ENCODE results near the gene GALNT4. TPM values are rescaled to one million over a fixed set of nuclear protein-coding genes. Genes with fewer than 3 reads are reported as not detected.

The GALNT4 gene
- total RNA-seq, 2 donors from 2014 or later, result 34.9 TPM

DNA sequence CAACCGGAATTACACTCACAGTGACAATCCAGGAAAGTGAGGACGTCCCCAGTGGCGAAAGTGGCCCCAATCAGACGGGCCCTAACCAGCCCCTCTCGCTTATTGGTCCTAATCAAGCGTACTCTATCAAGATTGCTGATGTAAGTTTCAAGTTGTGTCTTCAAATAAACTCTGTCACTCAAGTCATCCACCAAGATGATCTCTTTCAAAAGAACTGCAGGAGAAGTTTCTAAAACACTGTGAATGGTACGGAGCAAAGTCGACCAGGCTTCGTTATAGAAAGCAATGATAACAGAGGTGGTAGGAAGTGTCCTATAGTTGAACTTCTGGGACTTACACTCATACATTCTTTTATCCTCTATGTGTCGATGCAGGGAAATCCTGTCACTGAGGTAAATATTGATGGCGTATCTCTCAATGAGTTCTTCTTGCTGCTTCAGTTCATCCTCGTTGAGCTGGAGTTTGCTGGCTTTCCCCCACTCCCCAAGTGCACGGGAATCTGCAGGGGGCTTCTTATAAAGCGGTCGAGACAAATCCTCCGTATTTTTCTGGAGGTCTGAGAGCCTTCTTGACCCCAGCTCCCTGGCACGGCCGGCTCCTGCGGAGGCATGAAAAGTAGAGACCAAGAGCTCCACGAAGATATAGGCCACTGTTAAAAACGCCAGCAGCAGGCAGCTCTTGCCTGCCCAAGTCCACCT lies 604 bp downstream of the GALNT4 start:
- peaks cover 36 to 54% of the 10 kb centered on the region in 2 donors for H3K4me1 Mint-ChIP-seq (ENCODE audit: low read depth in 2 of 2)
- no peak for DNase-seq (ENCODE audit: low spot score)
- no peak for ATAC-seq
- H3K36me3 Mint-ChIP-seq, result peaks cover 27% of the 10 kb centered on the region
- peak overlapping the region; percentile 78 to 85 for H3K27ac Mint-ChIP-seq
- peak overlapping the region; percentile 93 for H3K4me3 Mint-ChIP-seq
- H3K27me3 Mint-ChIP-seq, result no peaks in the 10 kb centered on the region
- H3K9me3 Mint-ChIP-seq, result no peaks in the 10 kb centered on the region

DNA sequence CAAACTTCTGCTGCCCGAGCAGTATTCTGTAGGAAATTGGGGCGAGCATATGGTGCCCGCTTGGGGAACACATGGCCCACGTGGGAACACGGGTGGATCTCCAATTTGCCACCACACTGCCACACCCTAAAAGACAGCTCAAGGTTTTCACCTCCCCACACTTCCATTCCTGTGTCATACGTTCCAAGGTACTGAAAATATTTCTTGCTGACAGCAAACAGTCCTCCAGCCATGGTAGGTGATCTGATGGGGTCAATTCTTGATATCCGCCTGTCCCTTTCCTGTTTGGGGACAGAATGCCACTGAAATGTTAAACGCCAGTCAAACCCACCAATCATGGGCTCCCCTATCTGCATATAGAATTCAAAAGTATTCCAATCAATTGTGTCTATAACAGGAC lies 1.2 kb downstream of the GALNT4 start:
- no peaks in the 10 kb centered on the region for H3K27me3 Mint-ChIP-seq
- ATAC-seq (no peak), DNase-seq (ENCODE audit: low spot score) (no peak)
- no peaks in the 10 kb centered on the region for H3K9me3 Mint-ChIP-seq
- peak overlapping the region; percentile 78 to 85 for H3K27ac Mint-ChIP-seq
- H3K4me3 Mint-ChIP-seq, result peak overlapping the region; percentile 93
- peaks cover 38 to 57% of the 10 kb centered on the region in 2 donors for H3K4me1 Mint-ChIP-seq (ENCODE audit: low read depth in 2 of 2)
- H3K36me3 Mint-ChIP-seq, result peaks cover 31% of the 10 kb centered on the region

DNA sequence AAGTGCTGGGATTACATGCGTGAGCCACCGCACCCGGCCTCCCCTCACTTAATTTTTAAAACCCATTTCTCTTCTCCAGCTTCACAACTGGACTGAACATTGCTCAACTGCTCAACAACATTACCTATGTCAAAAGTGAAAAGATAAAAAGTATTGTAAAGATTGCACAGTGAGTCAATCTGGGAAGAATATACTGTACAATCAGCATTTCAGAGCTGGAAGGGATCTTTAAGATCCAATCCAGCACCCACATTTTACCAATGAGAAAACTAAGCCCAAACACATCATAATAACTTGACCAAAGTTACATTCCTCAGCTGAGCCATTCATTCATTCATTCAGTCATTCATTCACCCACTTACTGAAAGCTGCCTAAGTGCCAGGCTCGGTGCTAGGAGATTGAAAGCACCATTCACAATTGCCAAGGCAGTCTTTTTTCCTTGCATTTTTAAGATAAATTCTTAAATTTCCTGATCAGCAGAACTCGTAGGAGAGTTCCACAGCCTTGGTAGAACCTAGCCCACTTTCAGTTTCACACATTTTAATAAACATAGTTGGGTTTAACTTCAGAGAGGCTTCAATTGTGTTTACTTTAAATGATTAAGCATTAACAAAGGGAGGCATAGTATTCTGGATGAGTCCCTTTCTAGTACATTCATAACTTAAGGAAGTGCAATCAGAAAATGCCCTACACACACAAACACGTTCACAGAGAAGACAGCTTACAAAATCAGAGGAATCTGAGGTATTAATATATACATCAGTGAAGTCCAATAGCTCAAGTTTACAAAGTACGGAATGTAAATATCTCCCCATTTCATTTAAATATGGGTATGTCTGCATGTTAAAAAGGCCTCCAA lies 3.0 kb downstream of the GALNT4 start:
- H3K9me3 Mint-ChIP-seq, result no peaks in the 10 kb centered on the region
- peaks cover 31% of the 10 kb centered on the region for H3K36me3 Mint-ChIP-seq
- ATAC-seq, result no peak
- no peaks in the 10 kb centered on the region for H3K27me3 Mint-ChIP-seq
- H3K4me1 Mint-ChIP-seq (ENCODE audit: low read depth in 2 of 2), result peaks cover 36 to 49% of the 10 kb centered on the region in 2 donors
- H3K27ac Mint-ChIP-seq, result peak overlapping the region; percentile 45 to 77
- DNase-seq (ENCODE audit: low spot score), result no peak
- H3K4me3 Mint-ChIP-seq, result peak overlapping the region; percentile 93

DNA sequence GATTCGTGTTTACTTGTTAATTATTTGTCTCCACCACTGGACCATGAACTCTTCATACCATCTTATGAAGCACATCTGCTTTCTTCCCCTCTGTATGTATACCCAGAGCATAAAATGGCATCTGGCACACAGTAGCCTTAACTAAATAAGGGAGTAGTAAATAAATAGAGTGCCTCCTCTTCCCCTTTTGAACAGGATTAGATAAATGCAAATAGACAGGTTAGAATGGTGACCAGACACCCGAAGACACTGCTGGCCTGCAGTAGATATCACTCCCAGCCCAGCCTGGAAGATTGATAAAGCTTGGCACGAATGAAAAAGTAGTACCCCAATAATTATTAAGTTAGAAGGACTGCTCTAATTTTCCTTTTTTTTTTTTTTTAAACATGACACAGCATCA lies 6.9 kb downstream of the GALNT4 start:
- no peaks in the 10 kb centered on the region for H3K9me3 Mint-ChIP-seq
- H3K4me3 Mint-ChIP-seq, result no peak overlapping the region
- ATAC-seq (no peak), DNase-seq (ENCODE audit: low spot score) (no peak)
- peaks cover 25 to 32% of the 10 kb centered on the region in 2 donors for H3K4me1 Mint-ChIP-seq (ENCODE audit: low read depth in 2 of 2)
- H3K36me3 Mint-ChIP-seq, result peaks cover 17% of the 10 kb centered on the region
- H3K27me3 Mint-ChIP-seq, result no peaks in the 10 kb centered on the region
- no peak overlapping the region for H3K27ac Mint-ChIP-seq

DNA sequence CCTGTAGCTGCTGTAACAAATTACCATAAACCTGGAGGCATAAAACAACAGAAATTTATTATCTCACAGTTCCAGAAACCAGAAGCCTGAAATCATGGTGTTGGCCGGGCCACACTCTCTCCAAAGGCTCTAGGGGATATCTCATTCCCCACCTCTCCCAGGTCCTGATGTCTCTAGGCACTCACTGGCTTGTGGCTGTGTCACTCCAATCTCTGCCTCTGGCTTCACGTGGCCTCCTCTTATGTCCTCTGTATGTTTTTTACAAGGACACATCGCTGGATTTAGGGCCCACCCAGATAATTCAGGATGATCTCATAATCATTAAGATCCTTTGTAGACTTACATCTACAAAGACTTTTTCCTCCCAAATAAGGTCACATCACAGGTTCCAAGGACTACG lies 8.0 kb downstream of the GALNT4 start:
- Mint-ChIP-seq H3K27ac (no peak overlapping the region), H3K9me3 (no peaks in the 10 kb centered on the region), H3K4me1 (ENCODE audit: low read depth in 2 of 2) (peaks cover 18 to 21% of the 10 kb centered on the region in 2 donors), H3K4me3 (no peak overlapping the region), H3K27me3 (no peaks in the 10 kb centered on the region), H3K36me3 (peaks cover 9% of the 10 kb centered on the region)
- ATAC-seq (no peak), DNase-seq (ENCODE audit: low spot score) (no peak)

DNA sequence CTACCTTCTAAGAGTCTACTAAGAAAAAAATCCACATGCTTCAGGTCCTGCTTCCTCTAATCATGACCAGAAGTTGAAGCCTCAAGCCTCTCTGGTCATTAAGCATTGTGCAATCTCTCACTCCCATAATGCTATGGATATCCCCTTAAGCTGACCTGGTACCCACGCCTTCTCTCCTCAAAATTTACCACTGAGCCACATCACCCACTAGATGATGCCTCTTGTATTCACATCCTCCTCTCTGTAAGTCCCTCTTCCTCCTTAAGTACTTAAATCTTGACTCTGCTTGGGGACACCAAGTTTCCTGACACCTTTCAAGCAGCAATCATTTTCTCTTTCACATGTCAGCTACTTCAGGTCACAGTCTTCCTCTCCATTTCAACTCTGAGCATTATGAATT lies 9.8 kb downstream of the GALNT4 start:
- ATAC-seq, result peak; percentile 91 to 93
- no peak overlapping the region for H3K27ac Mint-ChIP-seq
- H3K27me3 Mint-ChIP-seq, result no peaks in the 10 kb centered on the region
- H3K9me3 Mint-ChIP-seq, result no peaks in the 10 kb centered on the region
- H3K4me3 Mint-ChIP-seq, result no peak overlapping the region
- DNase-seq (ENCODE audit: low spot score), result peak; percentile 74
- peaks cover 4% of the 10 kb centered on the region for H3K36me3 Mint-ChIP-seq
- peaks cover 17 to 19% of the 10 kb centered on the region in 2 donors for H3K4me1 Mint-ChIP-seq (ENCODE audit: low read depth in 2 of 2)

DNA sequence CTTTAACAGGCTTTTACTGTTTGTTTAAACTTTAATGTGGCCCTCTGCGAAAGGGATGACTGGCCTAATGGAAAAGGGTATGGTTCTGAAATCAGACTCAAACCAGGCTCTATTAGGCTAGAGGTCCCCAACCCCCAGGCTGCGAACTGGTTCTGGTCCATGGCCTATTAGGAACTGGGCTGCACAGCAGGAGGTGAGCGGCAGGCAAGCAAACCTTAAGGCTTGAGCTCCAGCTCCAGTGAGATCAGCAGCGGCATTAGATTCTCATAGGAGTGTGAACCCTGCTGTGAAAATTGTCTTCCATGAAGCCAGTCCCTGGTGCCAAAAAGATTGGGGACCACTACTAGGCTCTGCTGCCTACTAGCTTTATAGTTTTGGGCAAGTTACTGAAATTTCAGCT lies 11.1 kb downstream of the GALNT4 start:
- Mint-ChIP-seq H3K27me3 (no peaks in the 10 kb centered on the region), H3K9me3 (no peaks in the 10 kb centered on the region), H3K4me1 (ENCODE audit: low read depth in 2 of 2) (peaks cover 13 to 14% of the 10 kb centered on the region in 2 donors), H3K4me3 (peak overlapping the region; percentile 15), H3K27ac (no peak overlapping the region), H3K36me3 (peaks cover under 1% of the 10 kb centered on the region)
- ATAC-seq (no peak), DNase-seq (ENCODE audit: low spot score) (no peak)

DNA sequence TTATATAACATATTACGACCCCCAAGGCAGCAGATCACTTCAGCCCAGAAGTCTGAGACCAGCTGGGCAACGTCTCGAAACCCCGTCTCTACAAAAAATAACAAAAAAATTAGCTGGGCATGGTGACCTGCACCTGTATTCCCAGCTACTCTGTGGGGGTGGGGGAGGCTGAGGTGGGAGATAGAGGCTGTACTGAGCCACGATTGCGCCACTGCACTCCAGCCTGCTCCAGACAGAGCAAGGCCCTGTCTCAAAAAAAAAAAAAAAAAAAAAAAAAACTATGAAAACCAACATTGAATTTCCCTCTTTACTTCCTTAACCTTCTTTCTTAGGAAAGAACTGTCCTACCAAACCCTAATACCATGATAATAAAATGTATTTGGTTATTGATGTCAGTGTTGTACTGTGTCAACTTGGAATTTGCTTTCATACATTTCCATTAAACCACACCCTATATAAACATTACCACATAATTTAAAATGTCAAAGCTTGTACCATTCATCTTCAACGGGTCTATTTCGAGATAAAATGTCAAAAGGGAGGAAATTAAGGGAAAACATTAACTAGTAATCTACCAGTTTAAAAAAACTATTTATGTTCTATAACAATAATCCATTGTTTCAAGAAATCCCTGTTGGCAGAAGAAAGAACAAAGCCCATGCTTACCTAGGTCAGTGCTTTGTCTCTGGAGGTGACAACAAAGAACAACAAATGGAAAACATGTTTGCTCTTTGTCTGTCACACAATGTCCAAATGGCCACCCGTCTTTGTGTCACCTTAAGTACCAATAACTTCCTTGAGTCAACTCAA lies 17.4 kb downstream of the GALNT4 start:
- Mint-ChIP-seq H3K36me3 (peaks cover 4% of the 10 kb centered on the region), H3K4me3 (no peak overlapping the region), H3K4me1 (ENCODE audit: low read depth in 2 of 2) (peaks cover 20 to 28% of the 10 kb centered on the region in 2 donors), H3K9me3 (no peaks in the 10 kb centered on the region), H3K27me3 (no peaks in the 10 kb centered on the region), H3K27ac (peak overlapping the region in 1 of 2 donors; percentile 11)
- DNase-seq (ENCODE audit: low spot score), result no peak
- ATAC-seq, result no peak

DNA sequence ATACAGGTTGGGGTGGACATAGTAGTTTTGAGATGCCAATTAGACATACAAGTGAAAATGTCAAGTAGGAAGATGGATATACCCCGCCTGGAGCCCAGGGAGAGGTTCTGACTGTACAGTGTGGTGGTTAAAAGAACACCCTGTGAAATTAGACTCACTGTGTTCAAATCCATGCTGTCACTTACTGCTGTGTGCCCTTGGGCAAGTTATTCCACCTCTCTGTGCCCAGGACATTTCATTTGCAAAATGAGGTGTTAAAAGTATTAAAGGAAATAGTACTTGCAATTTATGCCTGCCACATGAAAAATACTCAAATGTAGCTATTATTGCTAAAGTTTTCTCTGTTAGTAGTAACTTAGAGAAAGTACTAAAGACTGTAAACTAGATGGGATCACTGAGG lies 18.5 kb downstream of the GALNT4 start:
- Mint-ChIP-seq H3K27ac (peak overlapping the region in 1 of 2 donors; percentile 37), H3K36me3 (peaks cover 6% of the 10 kb centered on the region), H3K4me3 (no peak overlapping the region), H3K9me3 (no peaks in the 10 kb centered on the region), H3K4me1 (ENCODE audit: low read depth in 2 of 2) (peaks cover 25 to 28% of the 10 kb centered on the region in 2 donors), H3K27me3 (no peaks in the 10 kb centered on the region)
- no peak for ATAC-seq
- no peak for DNase-seq (ENCODE audit: low spot score)

DNA sequence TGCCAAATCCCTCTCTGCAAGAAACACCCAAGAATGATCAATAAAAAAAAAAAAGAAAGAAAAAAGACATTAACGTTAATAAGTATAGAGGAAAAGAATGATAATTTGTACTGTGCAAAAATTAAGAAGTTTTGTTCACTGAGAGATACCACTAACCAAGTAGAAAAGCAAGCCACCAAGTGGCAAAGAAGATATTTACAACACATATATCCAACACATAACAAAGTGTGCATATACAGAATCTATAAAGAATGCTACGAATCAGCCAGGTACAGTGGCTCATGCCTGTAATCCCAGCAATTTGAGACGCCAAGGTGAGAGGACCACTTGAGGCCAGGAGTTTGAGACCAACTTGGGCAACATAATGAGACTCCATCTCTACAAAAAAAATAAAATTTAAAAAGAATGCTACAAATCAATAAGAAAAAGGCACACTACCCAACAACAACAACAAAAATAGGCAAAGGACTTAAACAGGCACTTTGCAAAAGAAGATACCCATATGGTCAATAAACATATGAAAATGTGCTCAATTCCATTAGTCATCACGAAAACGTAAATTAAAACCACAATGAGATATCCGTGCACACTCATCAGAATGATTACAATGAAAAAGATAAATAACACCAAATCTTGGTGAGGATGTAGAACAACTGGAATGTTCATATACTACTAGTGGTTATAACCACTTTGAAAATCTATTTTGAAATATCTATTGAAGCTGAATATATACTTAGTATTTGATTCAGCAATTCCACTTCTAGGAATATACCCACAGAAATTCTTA lies 19.8 kb downstream of the GALNT4 start:
- peaks cover 22 to 24% of the 10 kb centered on the region in 2 donors for H3K4me1 Mint-ChIP-seq (ENCODE audit: low read depth in 2 of 2)
- DNase-seq (ENCODE audit: low spot score) (no peak), ATAC-seq (no peak)
- H3K9me3 Mint-ChIP-seq, result no peaks in the 10 kb centered on the region
- peak overlapping the region in 1 of 2 donors; percentile 37 for H3K27ac Mint-ChIP-seq
- H3K36me3 Mint-ChIP-seq, result peaks cover 8% of the 10 kb centered on the region
- no peak overlapping the region for H3K4me3 Mint-ChIP-seq
- H3K27me3 Mint-ChIP-seq, result no peaks in the 10 kb centered on the region

DNA sequence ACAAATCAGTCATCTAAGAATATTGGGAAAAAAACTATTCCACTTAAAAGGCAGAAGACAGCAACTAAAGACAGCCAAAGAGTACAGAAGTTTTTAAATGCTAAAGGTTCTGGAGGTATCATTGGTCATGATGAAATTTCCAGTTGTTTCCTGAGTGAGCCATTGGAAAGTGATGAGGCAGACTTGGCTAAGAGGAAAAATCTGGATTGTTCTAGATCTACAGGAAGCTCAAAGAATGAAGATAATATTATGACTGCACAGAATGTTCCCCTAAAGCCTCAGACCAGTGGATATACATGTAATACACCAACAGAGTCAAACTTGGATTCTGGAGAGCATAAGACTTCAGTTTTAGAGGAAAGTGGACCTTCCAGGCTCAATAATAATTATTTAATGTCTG lies 22.8 kb downstream of the GALNT4 start:
- H3K4me1 Mint-ChIP-seq (ENCODE audit: low read depth in 2 of 2), result peaks cover 24 to 29% of the 10 kb centered on the region in 2 donors
- H3K27me3 Mint-ChIP-seq, result no peaks in the 10 kb centered on the region
- H3K9me3 Mint-ChIP-seq, result no peaks in the 10 kb centered on the region
- peak overlapping the region in 1 of 2 donors; percentile 38 for H3K27ac Mint-ChIP-seq
- peaks cover 8% of the 10 kb centered on the region for H3K36me3 Mint-ChIP-seq
- DNase-seq (ENCODE audit: low spot score) (no peak), ATAC-seq (no peak)
- no peak overlapping the region for H3K4me3 Mint-ChIP-seq

DNA sequence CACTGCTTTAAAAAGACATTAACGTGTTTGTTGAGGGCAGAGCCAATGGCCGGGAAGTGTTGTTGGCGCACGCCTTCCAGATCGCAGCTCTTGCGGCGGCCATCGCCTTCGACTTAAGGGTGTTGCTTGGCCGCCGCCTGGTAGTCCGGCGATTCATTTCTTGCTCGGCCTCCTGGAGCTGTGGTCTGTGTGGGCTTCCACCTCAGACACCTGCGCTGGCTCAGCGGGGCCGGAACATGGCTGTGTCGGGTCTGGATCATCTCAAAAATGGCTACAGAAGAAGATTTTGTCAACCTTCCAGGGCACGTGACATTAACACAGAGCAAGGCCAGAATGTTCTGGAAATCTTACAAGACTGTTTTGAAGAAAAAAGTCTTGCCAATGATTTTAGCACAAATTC lies 24.7 kb downstream of the GALNT4 start:
- H3K4me1 Mint-ChIP-seq (ENCODE audit: low read depth in 2 of 2), result peaks cover 21 to 22% of the 10 kb centered on the region in 2 donors
- H3K36me3 Mint-ChIP-seq, result peaks cover 5% of the 10 kb centered on the region
- ATAC-seq (no peak), DNase-seq (ENCODE audit: low spot score) (no peak)
- H3K27ac Mint-ChIP-seq, result no peak overlapping the region
- H3K9me3 Mint-ChIP-seq, result no peaks in the 10 kb centered on the region
- no peaks in the 10 kb centered on the region for H3K27me3 Mint-ChIP-seq
- H3K4me3 Mint-ChIP-seq, result no peak overlapping the region

DNA sequence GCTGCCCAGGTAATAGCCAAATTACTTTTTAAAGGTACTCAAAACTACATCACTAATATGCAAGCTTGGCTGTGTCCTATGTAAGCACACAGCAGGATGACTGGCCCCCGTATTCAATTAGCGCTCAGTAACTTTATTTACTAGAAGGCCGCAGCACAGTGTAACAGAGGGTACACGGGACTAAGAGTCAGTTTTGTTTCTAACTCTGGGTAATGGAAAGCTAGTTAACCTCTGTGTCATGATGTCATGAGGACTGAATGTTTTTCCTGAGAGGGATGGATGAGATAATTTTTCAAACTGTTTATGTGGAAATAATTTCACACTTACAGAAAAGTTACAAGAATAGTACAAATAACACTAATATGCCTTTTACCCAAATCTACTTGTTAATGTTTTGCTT lies 27.1 kb downstream of the GALNT4 start:
- ATAC-seq, result no peak
- Mint-ChIP-seq H3K9me3 (no peaks in the 10 kb centered on the region), H3K27me3 (no peaks in the 10 kb centered on the region), H3K4me1 (ENCODE audit: low read depth in 2 of 2) (peaks cover 32 to 35% of the 10 kb centered on the region in 2 donors), H3K27ac (no peak overlapping the region), H3K36me3 (peaks cover 13% of the 10 kb centered on the region), H3K4me3 (no peak overlapping the region)
- no peak for DNase-seq (ENCODE audit: low spot score)
